ENCODE results near the gene NAPG. TPM values are rescaled to one million over a fixed set of nuclear protein-coding genes. Genes with fewer than 3 reads are reported as not detected.
"Not testable (repeated sequence)": the region's sequence is repeated elsewhere in the genome, so short reads cannot be mapped to it uniquely, and the experiment has no call there.

Gene NAPG
- polyA plus RNA-seq, 3 donors from 2014 or later, result 14.4 to 18.4 (median 14.6) TPM

- Mint-ChIP-seq H3K27me3 (ENCODE audit: low read depth in 3 of 3) (peaks cover 2 to 8% (median 4%) of the 10 kb centered on the region in 3 donors), H3K4me3 (no peak overlapping the region), H3K4me1 (peaks cover 3 to 8% of the 10 kb centered on the region in 2 donors), H3K36me3 (no peaks in the 10 kb centered on the region), H3K9me3 (no peaks in the 10 kb centered on the region), H3K27ac (no peak overlapping the region)
- DNase-seq, result no peak
Observed at GRCh38 chr18:10495936-10496335, 29.9 kb upstream of the NAPG start.

GRCh38 chr18:10497206-10497749 is 28.5 kb upstream of the NAPG start:
- peaks cover 2 to 12% (median 6%) of the 10 kb centered on the region in 3 donors for H3K27me3 Mint-ChIP-seq (ENCODE audit: low read depth in 3 of 3)
- H3K9me3 Mint-ChIP-seq, result no peaks in the 10 kb centered on the region
- H3K27ac Mint-ChIP-seq, result no peak overlapping the region

GRCh38 chr18:10499230-10499629 is 26.6 kb upstream of the NAPG start:
- Mint-ChIP-seq H3K9me3 (peaks cover 0 to 2% (median 0%) of the 10 kb centered on the region in 6 donors), H3K36me3 (no peaks in the 10 kb centered on the region), H3K27me3 (ENCODE audit: low read depth in 3 of 3) (peaks cover 5 to 13% (median 7%) of the 10 kb centered on the region in 3 donors), H3K4me3 (no peak overlapping the region), H3K27ac (no peak overlapping the region), H3K4me1 (peaks cover 3 to 8% of the 10 kb centered on the region in 2 donors)
- DNase-seq, result no peak

More at GRCh38 chr18:10497206-10497749, 28.5 kb upstream of the NAPG start:
- no peaks in the 10 kb centered on the region for H3K36me3 Mint-ChIP-seq
- no peak overlapping the region for H3K4me3 Mint-ChIP-seq
- no peak for DNase-seq
- peaks cover 3 to 8% of the 10 kb centered on the region in 2 donors for H3K4me1 Mint-ChIP-seq

- peaks cover 3 to 13% (median 5%) of the 10 kb centered on the region in 3 donors for H3K27me3 Mint-ChIP-seq (ENCODE audit: low read depth in 3 of 3)
Observed at GRCh38 chr18:10500038-10500437, 25.8 kb upstream of the NAPG start.

GRCh38 chr18:10504723-10505122 is 21.1 kb upstream of the NAPG start:
- Mint-ChIP-seq H3K27ac (no peak overlapping the region), H3K36me3 (peaks cover 0 to 14% (median 0%) of the 10 kb centered on the region in 3 donors), H3K4me1 (no peaks in the 10 kb centered on the region), H3K4me3 (no peak overlapping the region), H3K9me3 (peaks cover 10 to 28% (median 17%) of the 10 kb centered on the region in 6 donors), H3K27me3 (ENCODE audit: low read depth in 3 of 3) (peaks cover 3 to 8% (median 6%) of the 10 kb centered on the region in 3 donors)
- no peak for DNase-seq

More at GRCh38 chr18:10500038-10500437, 25.8 kb upstream of the NAPG start:
- H3K4me3 Mint-ChIP-seq, result no peak overlapping the region
- H3K4me1 Mint-ChIP-seq, result peaks cover 3 to 8% of the 10 kb centered on the region in 2 donors
- H3K36me3 Mint-ChIP-seq, result peaks cover 0 to 5% (median 0%) of the 10 kb centered on the region in 3 donors
- no peak for DNase-seq
- H3K27ac Mint-ChIP-seq, result no peak overlapping the region
- peaks cover 0 to 7% (median 2%) of the 10 kb centered on the region in 6 donors for H3K9me3 Mint-ChIP-seq

- H3K27ac Mint-ChIP-seq; H3K27me3 Mint-ChIP-seq (ENCODE audit: low read depth in 3 of 3); H3K4me1 Mint-ChIP-seq; H3K4me3 Mint-ChIP-seq; DNase-seq: not testable (repeated sequence)
- peaks cover 10 to 28% (median 17%) of the 10 kb centered on the region in 6 donors for H3K9me3 Mint-ChIP-seq
- H3K36me3 Mint-ChIP-seq, result peaks cover 0 to 14% (median 0%) of the 10 kb centered on the region in 3 donors
Observed at GRCh38 chr18:10505892-10506291, 19.9 kb upstream of the NAPG start.

GRCh38 chr18:10508591-10508990 is 17.2 kb upstream of the NAPG start:
- DNase-seq, result no peak
- Mint-ChIP-seq H3K27ac (no peak overlapping the region), H3K36me3 (peaks cover 0 to 14% (median 0%) of the 10 kb centered on the region in 3 donors), H3K4me3 (no peak overlapping the region), H3K4me1 (no peaks in the 10 kb centered on the region), H3K9me3 (peaks cover 8 to 28% (median 17%) of the 10 kb centered on the region in 6 donors), H3K27me3 (ENCODE audit: low read depth in 3 of 3) (peaks cover 0 to 5% (median 5%) of the 10 kb centered on the region in 3 donors)

- peaks cover 8 to 21% (median 16%) of the 10 kb centered on the region in 6 donors for H3K9me3 Mint-ChIP-seq
- no peak for DNase-seq
- H3K27ac Mint-ChIP-seq, result no peak overlapping the region
- H3K36me3 Mint-ChIP-seq, result peaks cover 0 to 9% (median 0%) of the 10 kb centered on the region in 3 donors
- no peak overlapping the region for H3K4me3 Mint-ChIP-seq
- peaks cover 0 to 19% (median 5%) of the 10 kb centered on the region in 3 donors for H3K27me3 Mint-ChIP-seq (ENCODE audit: low read depth in 3 of 3)
- H3K4me1 Mint-ChIP-seq, result no peaks in the 10 kb centered on the region
Observed at GRCh38 chr18:10511236-10511635, 14.6 kb upstream of the NAPG start.

- no peak for DNase-seq
- H3K27ac Mint-ChIP-seq, result no peak overlapping the region
- H3K9me3 Mint-ChIP-seq, result peaks cover 0 to 2% (median 0%) of the 10 kb centered on the region in 6 donors
- H3K4me3 Mint-ChIP-seq, result no peak overlapping the region
- H3K4me1 Mint-ChIP-seq, result no peaks in the 10 kb centered on the region
- H3K27me3 Mint-ChIP-seq (ENCODE audit: low read depth in 3 of 3), result peaks cover 6 to 26% (median 8%) of the 10 kb centered on the region in 3 donors
- no peaks in the 10 kb centered on the region for H3K36me3 Mint-ChIP-seq
Observed at GRCh38 chr18:10514082-10514481, 11.7 kb upstream of the NAPG start.

- H3K4me3 Mint-ChIP-seq, result no peak overlapping the region
- H3K36me3 Mint-ChIP-seq, result no peaks in the 10 kb centered on the region
- no peak overlapping the region for H3K27ac Mint-ChIP-seq
- H3K27me3 Mint-ChIP-seq (ENCODE audit: low read depth in 3 of 3), result peaks cover 6 to 30% (median 8%) of the 10 kb centered on the region in 3 donors
- no peak for DNase-seq
- H3K9me3 Mint-ChIP-seq, result peaks cover 0 to 2% (median 0%) of the 10 kb centered on the region in 6 donors
- H3K4me1 Mint-ChIP-seq, result no peaks in the 10 kb centered on the region
Observed at GRCh38 chr18:10514601-10515000, 11.2 kb upstream of the NAPG start.

GRCh38 chr18:10515456-10515855 is 10.4 kb upstream of the NAPG start:
- no peak overlapping the region for H3K27ac Mint-ChIP-seq
- H3K36me3 Mint-ChIP-seq, result no peaks in the 10 kb centered on the region

GRCh38 chr18:10516078-10516477 is 9.7 kb upstream of the NAPG start:
- Mint-ChIP-seq H3K27me3 (ENCODE audit: low read depth in 3 of 3) (peaks cover 6 to 29% (median 7%) of the 10 kb centered on the region in 3 donors), H3K4me3 (no peak overlapping the region), H3K9me3 (peaks cover 0 to 2% (median 0%) of the 10 kb centered on the region in 6 donors), H3K36me3 (no peaks in the 10 kb centered on the region), H3K27ac (no peak overlapping the region), H3K4me1 (no peaks in the 10 kb centered on the region)
- DNase-seq, result no peak

More at GRCh38 chr18:10515456-10515855, 10.4 kb upstream of the NAPG start:
- DNase-seq, result no peak
- peaks cover 6 to 27% (median 7%) of the 10 kb centered on the region in 3 donors for H3K27me3 Mint-ChIP-seq (ENCODE audit: low read depth in 3 of 3)
- H3K4me1 Mint-ChIP-seq, result no peaks in the 10 kb centered on the region
- H3K4me3 Mint-ChIP-seq, result no peak overlapping the region
- peaks cover 0 to 2% (median 0%) of the 10 kb centered on the region in 6 donors for H3K9me3 Mint-ChIP-seq

GRCh38 chr18:10518595-10519255 is 7.1 kb upstream of the NAPG start:
- peaks cover 0 to 2% (median 0%) of the 10 kb centered on the region in 6 donors for H3K9me3 Mint-ChIP-seq
- no peak for DNase-seq
- no peak overlapping the region for H3K4me3 Mint-ChIP-seq
- H3K27ac Mint-ChIP-seq, result no peak overlapping the region
- H3K4me1 Mint-ChIP-seq, result no peaks in the 10 kb centered on the region
- H3K36me3 Mint-ChIP-seq, result no peaks in the 10 kb centered on the region
- peaks cover 7 to 28% (median 9%) of the 10 kb centered on the region in 3 donors for H3K27me3 Mint-ChIP-seq (ENCODE audit: low read depth in 3 of 3)

GRCh38 chr18:10519366-10519765 is 6.5 kb upstream of the NAPG start:
- H3K4me3 Mint-ChIP-seq, result no peak overlapping the region
- DNase-seq, result no peak
- no peaks in the 10 kb centered on the region for H3K36me3 Mint-ChIP-seq
- H3K4me1 Mint-ChIP-seq, result peaks cover under 1 to 2% of the 10 kb centered on the region in 2 donors
- no peak overlapping the region for H3K27ac Mint-ChIP-seq
- H3K9me3 Mint-ChIP-seq, result peaks cover 0 to 2% (median 0%) of the 10 kb centered on the region in 6 donors
- H3K27me3 Mint-ChIP-seq (ENCODE audit: low read depth in 3 of 3), result peaks cover 7 to 22% (median 9%) of the 10 kb centered on the region in 3 donors
